Upper lobe of left lung (tissue), 6 donors: ENCODE results near the gene CA11. TPM values are rescaled to one million over a fixed set of nuclear protein-coding genes. Genes with fewer than 3 reads are reported as not detected.
"Not testable (repeated sequence)": the region's sequence is repeated elsewhere in the genome, so short reads cannot be mapped to it uniquely, and the experiment has no call there.

ENCODE experiments used
- ATAC-seq, 2 donors: fragments of 200-7000 bp; cut with Tn5 transposase; one replicate each; pipeline ENCODE4 v1.9.1; 2022; ENCODE audit warnings: mild to moderate bottlenecking in 2 of 2, moderate library complexity in 2 of 2; ENCODE audit not compliant: low FRiP score in 2 of 2
- DNase-seq, 2 donors: peaks; one replicate each; pipeline ENCODE4 v3.0.0-alpha.2; 2019 to 2020
- H3K27ac ChIP-seq, 4 donors: fragments of 200-600 bp; sonication (generic); one replicate each; pipeline ENCODE4 v1.5.1; 2016 to 2019
- H3K27me3 ChIP-seq, 4 donors: fragments of 200-600 bp; sonication (generic); one replicate each; pipeline ENCODE4 v1.5.1; 2017 to 2019
- H3K36me3 ChIP-seq, 4 donors: fragments of 200-600 bp; sonication (generic); one replicate each; pipeline ENCODE4 v1.5.1; 2016 to 2019
- H3K4me1 ChIP-seq, 4 donors: fragments of 200-600 bp; sonication (generic); one replicate each; pipeline ENCODE4 v1.5.1; 2018 to 2019
- H3K4me3 ChIP-seq, 4 donors: fragments of 200-600 bp; sonication (generic); one replicate each; pipeline ENCODE4 v1.5.1; 2017 to 2019; ENCODE audit warnings: mild to moderate bottlenecking in 2 of 4, moderate library complexity in 1 of 4
- H3K9me3 ChIP-seq, 4 donors: fragments of 200-600 bp; sonication (generic); one replicate each; pipeline ENCODE4 v1.5.1; 2018 to 2019
- CTCF ChIP-seq, 6 experiments: fragments of 450-650 bp in 4 of 6; fragments of 200-600 bp in 2 of 6; sonication (generic) in 2 of 6; IDR thresholded peaks; one replicate each; pipeline ENCODE4 v1.5.1; 2016 to 2019; ENCODE audit warnings: antibody characterized with exemption in 6 of 6
- EP300 ChIP-seq, 4 donors: sonication (generic); formaldehyde crosslinking; IDR thresholded peaks; one replicate each; pipeline ENCODE4 v1.5.1; 2017; ENCODE audit warnings: antibody characterized with exemption in 4 of 4, control low read depth in 2 of 4
- POLR2A ChIP-seq, 4 donors: fragments of 450-650 bp; IDR thresholded peaks; one replicate each; pipeline ENCODE4 v1.5.1; 2016 to 2017; ENCODE audit warnings: antibody characterized with exemption in 4 of 4, mild to moderate bottlenecking in 2 of 4
- POLR2AphosphoS5 ChIP-seq, 2 donors: sonication (generic); formaldehyde crosslinking; IDR thresholded peaks; one replicate each; pipeline ENCODE4 v1.5.1; 2017; ENCODE audit warnings: antibody characterized with exemption in 2 of 2
- WGBS, 2 donors: methylation state at CpG; one replicate each; pipeline ENCODE4 v1.1.5; 2017 to 2018; 5-methylcytosine and 5-hydroxymethylcytosine counted together
- total RNA-seq, 6 donors: library from RNA; depleted of rRNA in 4 of 6; stranded (reverse); fragments of >200 nt in 4 of 6; gene quantifications; one replicate each; pipeline versions ENCODE4 v1.1.0 to v1.2.1, GENCODE V29; 2016 to 2021
- donor health status: DM: no; HTN: no; CAD: no; lungs with moderate emphysema.
- donor health status: DM: no; HTN: yes; CAD: no; lungs with severe emphysema.

The CA11 gene
- 1 to 10 TPM; 2.1 to 8.1 (median 5.3) TPM for total RNA-seq

GRCh38 chr19:48646001-48646721, at the start of gene CA11:
Gene CA11, minus strand, starts transcription at chr19:48646187. Its CDS starts 555 bp downstream, at chr19:48645632.
- ATAC-seq (peak; percentile 94 to 96), DNase-seq (peak; percentile 92)
- 1% methylated on average over 20 to 30 of the region's 33 CpGs for WGBS, 2 donors
- Histone ChIP-seq H3K9me3 (no peaks in the 10 kb centered on the region), H3K36me3 (no peaks in the 10 kb centered on the region), H3K27ac (peak within 1 kb of the TSS; percentile 74 to 92 (median 83)), H3K4me1 (peaks cover 17 to 23% (median 23%) of the 10 kb centered on the region in 4 donors), H3K27me3 (no peaks in the 10 kb centered on the region), H3K4me3 (peak within 1 kb of the TSS; percentile 47 to 68 (median 56))
- TF ChIP-seq POLR2A (IDR thresholded peaks at IDR 0.05) = peak in 1 of 4 donors; percentile 37
- TF ChIP-seq POLR2AphosphoS5 (IDR thresholded peaks at IDR 0.05) = peak in 1 of 2 donors; percentile 30
- TF ChIP-seq CTCF (IDR thresholded peaks at IDR 0.05) = peak; percentile 85 to 97 (median 92)
- TF ChIP-seq EP300 (IDR thresholded peaks at IDR 0.05) = no peak

GRCh38 chr19:48693629-48694028, 47.6 kb upstream of the CA11 start:
- 89 to 93% methylated on average over 9 of the region's 9 CpGs for WGBS, 2 donors
- H3K4me3 ChIP-seq, H3K9me3 ChIP-seq, ATAC-seq, H3K27ac ChIP-seq, DNase-seq, H3K27me3 ChIP-seq, H3K36me3 ChIP-seq: not testable (repeated sequence)
- H3K4me1 ChIP-seq = peaks cover 9 to 21% (median 14%) of the 10 kb centered on the region in 4 donors

GRCh38 chr19:48689449-48689848, 43.5 kb upstream of the CA11 start:
- Histone ChIP-seq H3K4me3 (no peak overlapping the region), H3K4me1 (peaks cover 0 to 4% (median 1%) of the 10 kb centered on the region in 4 donors), H3K9me3 (no peaks in the 10 kb centered on the region), H3K27me3 (no peaks in the 10 kb centered on the region), H3K27ac (no peak overlapping the region), H3K36me3 (no peaks in the 10 kb centered on the region)
- WGBS, 2 donors = 78 to 80% methylated on average over 7 of the region's 7 CpGs
- TF ChIP-seq CTCF (IDR thresholded peaks at IDR 0.05) = no peak
- TF ChIP-seq POLR2AphosphoS5 (IDR thresholded peaks at IDR 0.05) = no peak
- no peak for TF ChIP-seq EP300 (IDR thresholded peaks at IDR 0.05)
- no peak for TF ChIP-seq POLR2A (IDR thresholded peaks at IDR 0.05)
- DNase-seq = no peak
- no peak for ATAC-seq

- WGBS, 2 donors = 92 to 93% methylated on average over 3 of the region's 3 CpGs
- H3K27me3 ChIP-seq = no peaks in the 10 kb centered on the region
These were observed 41.8 kb upstream of the CA11 start for GRCh38 chr19:48687776-48688175.

GRCh38 chr19:48686637-48687036, 40.6 kb upstream of the CA11 start:
- not testable (repeated sequence) for H3K4me1 ChIP-seq, H3K36me3 ChIP-seq, H3K4me3 ChIP-seq, DNase-seq, H3K9me3 ChIP-seq, ATAC-seq, H3K27me3 ChIP-seq, H3K27ac ChIP-seq
- 94 to 95% methylated on average over 7 of the region's 7 CpGs for WGBS, 2 donors

More at GRCh38 chr19:48687776-48688175, 41.8 kb upstream of the CA11 start:
- no peak overlapping the region for H3K27ac ChIP-seq
- TF ChIP-seq CTCF (IDR thresholded peaks at IDR 0.05) = no peak
- DNase-seq (no peak), ATAC-seq (no peak)
- H3K4me1 ChIP-seq = peaks cover 0 to 9% (median 3%) of the 10 kb centered on the region in 4 donors
- H3K36me3 ChIP-seq = no peaks in the 10 kb centered on the region
- H3K9me3 ChIP-seq = no peaks in the 10 kb centered on the region
- no peak overlapping the region for H3K4me3 ChIP-seq

GRCh38 chr19:48686088-48686487, 40.1 kb upstream of the CA11 start:
- no peak for TF ChIP-seq POLR2A (IDR thresholded peaks at IDR 0.05)
- no peak for TF ChIP-seq CTCF (IDR thresholded peaks at IDR 0.05)
- TF ChIP-seq POLR2AphosphoS5 (IDR thresholded peaks at IDR 0.05) = no peak
- TF ChIP-seq EP300 (IDR thresholded peaks at IDR 0.05) = no peak
- no peak for ATAC-seq
- Histone ChIP-seq H3K27ac (no peak overlapping the region), H3K9me3 (no peaks in the 10 kb centered on the region), H3K4me1 (peaks cover 0 to 9% (median 3%) of the 10 kb centered on the region in 4 donors), H3K27me3 (no peaks in the 10 kb centered on the region), H3K4me3 (no peak overlapping the region), H3K36me3 (no peaks in the 10 kb centered on the region)
- no peak for DNase-seq
- 90 to 93% methylated on average over 3 of the region's 3 CpGs for WGBS, 2 donors
